ENCODE results near the gene MKNK1. TPM values are rescaled to one million over a fixed set of nuclear protein-coding genes. Genes with fewer than 3 reads are reported as not detected.

The MKNK1 gene
- total RNA-seq, 1 experiment from 2014 or later: 40.1 TPM

- in situ Hi-C loops (cut with HindIII; ENCODE audit: low pct_unique_long_range_greater_than_20kb, low sequenced_read_pairs): no loop called here
- DNase-seq (ENCODE audit: low read depth, low spot score) (no peak), ATAC-seq (no peak)
- Histone ChIP-seq H3K4me3 (ENCODE audit: low read depth in 2 of 2, low read length in 2 of 2) (no peak overlapping the region), H3K27me3 (ENCODE audit: control insufficient read depth, insufficient read depth, low read length) (no peaks in the 10 kb centered on the region), H3K27ac (ENCODE audit: low read length) (peak overlapping the region; percentile 2; the same call in 1 of the 2 replicates), H3K4me1 (ENCODE audit: control insufficient read depth, insufficient read depth, low read length) (peaks cover 11% of the 10 kb centered on the region; the same call in 1 of the 2 replicates), H3K9me3 (ENCODE audit: control insufficient read depth, insufficient read depth, low read depth, low read length) (no peaks in the 10 kb centered on the region), H3K36me3 (ENCODE audit: control insufficient read depth, insufficient read depth, low read length) (no peaks in the 10 kb centered on the region)
- POLR2A ChIA-PET: no interaction called here
- CTCF ChIA-PET: no interaction called here
- intact Hi-C loops (cut with micrococcal nuclease; ENCODE audit: unreplicated experiment): no loop called here
- no peak for TF ChIP-seq POLR2AphosphoS5 (IDR thresholded peaks at IDR 0.05; ENCODE audit: low read depth, low read length)
- no peak for TF ChIP-seq REST (IDR thresholded peaks at IDR 0.05; ENCODE audit: insufficient read depth in 1 of 2, low read depth in 2 of 2, low read length in 1 of 2)
- no peak for TF ChIP-seq CTCF (IDR thresholded peaks at IDR 0.05)
- TF ChIP-seq SIN3A (IDR thresholded peaks at IDR 0.05; ENCODE audit: borderline replicate concordance, insufficient read depth, low read depth, low read length): no peak
- TF ChIP-seq TCF7L2 (IDR thresholded peaks at IDR 0.05; ENCODE audit: low read depth, low read length): no peak
- BruUV-seq (replicated peaks): no TSS peak
These were observed 33.5 kb upstream of the MKNK1 start for GRCh38 chr1:46637444-46638083.

- H3K9me3 ChIP-seq (ENCODE audit: control insufficient read depth, insufficient read depth, low read depth, low read length): no peaks in the 10 kb centered on the region
- H3K4me3 ChIP-seq (ENCODE audit: low read depth in 2 of 2, low read length in 2 of 2): no peak overlapping the region
- TF ChIP-seq CTCF (IDR thresholded peaks at IDR 0.05): no peak
- TF ChIP-seq SIN3A (IDR thresholded peaks at IDR 0.05; ENCODE audit: borderline replicate concordance, insufficient read depth, low read depth, low read length): no peak
- no peak for TF ChIP-seq REST (IDR thresholded peaks at IDR 0.05; ENCODE audit: insufficient read depth in 1 of 2, low read depth in 2 of 2, low read length in 1 of 2)
- H3K4me1 ChIP-seq (ENCODE audit: control insufficient read depth, insufficient read depth, low read length): no peaks in the 10 kb centered on the region; the same call in 1 of the 2 replicates
- no peak overlapping the region for H3K27ac ChIP-seq (ENCODE audit: low read length)
- DNase-seq (ENCODE audit: low read depth, low spot score): no peak
- ChIA-PET CTCF (no interaction called here), POLR2A (no interaction called here)
- no peak for ATAC-seq
- in situ Hi-C loops (cut with HindIII; ENCODE audit: low pct_unique_long_range_greater_than_20kb, low sequenced_read_pairs): no loop called here
- H3K27me3 ChIP-seq (ENCODE audit: control insufficient read depth, insufficient read depth, low read length): no peaks in the 10 kb centered on the region
- TSS peak; percentile 67 for BruUV-seq (replicated peaks)
- intact Hi-C loops (cut with micrococcal nuclease; ENCODE audit: unreplicated experiment): no loop called here
- no peaks in the 10 kb centered on the region for H3K36me3 ChIP-seq (ENCODE audit: control insufficient read depth, insufficient read depth, low read length)
These were observed 31.1 kb upstream of the MKNK1 start for GRCh38 chr1:46635205-46635604.
